GM13976 (cell line): Measurements from ENCODE around the gene CCDC186.

Source experiments
- DNase-seq: peaks from one replicate; pipeline ENCODE4 v3.0.0; 2012; ENCODE audit warnings: low spot score
- CTCF ChIP-seq: IDR thresholded peaks from 2 replicates; pipeline ENCODE4 v1.5.1; 2012; ENCODE audit warnings: borderline replicate concordance, mild to moderate bottlenecking; ENCODE audit not compliant: insufficient read depth; ENCODE audit errors: extremely low read depth, missing control alignments, control extremely low read depth
- in situ Hi-C: fragments of 300-500 bp; cut with MboI; formaldehyde crosslinking; loops from one replicate; pipeline ENCODE4 v1.12.0; 2022; ENCODE audit warnings: low sequenced_read_pairs, mixed read lengths, inconsistent platforms; ENCODE audit not compliant: unreplicated experiment

Gene CCDC186

GRCh38 chr10:114135476-114135875, 38.5 kb downstream of the CCDC186 start:
- no peak for DNase-seq
- in situ Hi-C loops: no loop called here
- TF ChIP-seq CTCF: no peak

- DNase-seq: peak; percentile 20
- in situ Hi-C loops: no loop called here
- no peak for TF ChIP-seq CTCF
Observed at GRCh38 chr10:114131094-114131493, 42.9 kb downstream of the CCDC186 start.

GRCh38 chr10:114121031-114121430, 53.0 kb downstream of the CCDC186 start:
- no peak for DNase-seq
- in situ Hi-C loops: no loop called here
- no peak for TF ChIP-seq CTCF

GRCh38 chr10:114118514-114118913, 55.5 kb downstream of the CCDC186 start:
- TF ChIP-seq CTCF: no peak
- in situ Hi-C loops: loop anchor here (10.0 kb wide), 1 partner anchor 414 kb away; no protein-coding TSS in a partner anchor
- no peak for DNase-seq

- in situ Hi-C loops: loop anchor here (10.0 kb wide), 1 partner anchor 413 kb away; no protein-coding TSS in a partner anchor
- DNase-seq: no peak
- no peak for TF ChIP-seq CTCF
Observed at GRCh38 chr10:114117728-114118127, 56.3 kb downstream of the CCDC186 start.

- TF ChIP-seq CTCF: no peak
- no peak for DNase-seq
- in situ Hi-C loops: loop anchor here (10.0 kb wide), 1 partner anchor 411 kb away; no protein-coding TSS in a partner anchor
Observed at GRCh38 chr10:114115661-114116445, 58.1 kb downstream of the CCDC186 start.
